WTC11 (cell line): Measurements from ENCODE around the gene PTPN1. TPM values are rescaled to one million over a fixed set of nuclear protein-coding genes. Genes with fewer than 3 reads are reported as not detected.

Experiments
- ATAC-seq: fragments of 200-7000 bp; cut with Tn5 transposase; 2 replicates; pipeline ENCODE4 v1.10.0; 2021; ENCODE audit warnings: mild to moderate bottlenecking, moderate library complexity
- CTCF ChIA-PET: fragments of 300-600 bp; sonication (Branson Sonifier 250); formaldehyde crosslinking; loops from one replicate; lab custom pipeline; 2021; ENCODE audit warnings: antibody characterized with exemption; lab: Charles Lee
- POLR2A ChIA-PET: fragments of 350-600 bp; sonication (Branson Sonifier 250); formaldehyde crosslinking; loops from one replicate; lab custom pipeline; 2021; ENCODE audit warnings: antibody characterized with exemption; lab: Charles Lee
- DNase-seq: peaks from one replicate; pipeline ENCODE4 v3.0.0; 2021; ENCODE audit warnings: low spot score
- H3K27ac Mint-ChIP-seq: 2 replicates; pipeline ENCODE4 v1.8.0; 2021; ENCODE audit warnings: mixed read lengths
- H3K27me3 Mint-ChIP-seq: 2 replicates; pipeline ENCODE4 v1.8.0; 2021; ENCODE audit warnings: low read depth, mild to moderate bottlenecking, moderate library complexity, mixed read lengths
- H3K36me3 Mint-ChIP-seq: 2 replicates; pipeline ENCODE4 v1.8.0; 2021; ENCODE audit warnings: mixed read lengths
- H3K4me1 Mint-ChIP-seq: 2 replicates; pipeline ENCODE4 v1.8.0; 2022; ENCODE audit warnings: mixed read lengths
- H3K4me3 Mint-ChIP-seq: 2 replicates; pipeline ENCODE4 v1.8.0; 2021; ENCODE audit warnings: mild to moderate bottlenecking, moderate library complexity, mixed read lengths
- H3K9me3 Mint-ChIP-seq: 2 replicates; pipeline ENCODE4 v1.8.0; 2021; ENCODE audit warnings: mixed read lengths
- CBFB ChIP-seq: sonication (generic); formaldehyde crosslinking; IDR thresholded peaks from 2 replicates; pipeline ENCODE4 v1.8.1; 2022; ENCODE audit warnings: mild to moderate bottlenecking, low read depth, missing genetic modification reagents
- ELF4 ChIP-seq: sonication (generic); formaldehyde crosslinking; IDR thresholded peaks from 2 replicates; pipeline ENCODE4 v1.8.1; 2022; ENCODE audit warnings: low read depth, mild to moderate bottlenecking, moderate library complexity, missing genetic modification reagents
- GRHL2 ChIP-seq: fragments of 250-450 bp; sonication (Bioruptor Pico); IDR thresholded peaks from 2 replicates; pipeline ENCODE4 v1.8.0; 2022; ENCODE audit warnings: mild to moderate bottlenecking, moderate library complexity; ENCODE audit not compliant: insufficient replicate concordance, severe bottlenecking
- JAZF1 ChIP-seq: fragments of 250-450 bp; sonication (Bioruptor Pico); IDR thresholded peaks from 2 replicates; pipeline ENCODE4 v1.9.0; 2021; ENCODE audit warnings: moderate library complexity, mild to moderate bottlenecking, inconsistent platforms
- MYBL2 ChIP-seq: sonication (generic); formaldehyde crosslinking; IDR thresholded peaks from 2 replicates; pipeline ENCODE4 v1.8.1; 2023; ENCODE audit warnings: mild to moderate bottlenecking, moderate library complexity, missing genetic modification reagents
- NFATC4 ChIP-seq: fragments of 250-450 bp; sonication (Bioruptor Pico); IDR thresholded peaks from 2 replicates; pipeline ENCODE4 v1.9.0; 2021; ENCODE audit warnings: mild to moderate bottlenecking
- NFE2L1 ChIP-seq: sonication (generic); formaldehyde crosslinking; IDR thresholded peaks from 2 replicates; pipeline ENCODE4 v1.8.1; 2023; ENCODE audit warnings: missing genetic modification reagents
- NR1H2 ChIP-seq: sonication (generic); formaldehyde crosslinking; IDR thresholded peaks from 2 replicates; pipeline ENCODE4 v1.9.0; 2021; ENCODE audit warnings: mild to moderate bottlenecking, moderate library complexity, missing genetic modification reagents
- NR3C1 ChIP-seq: sonication (generic); formaldehyde crosslinking; conservative IDR thresholded peaks from 2 replicates; pipeline ENCODE4 v1.8.1; 2023; ENCODE audit warnings: low read depth, mild to moderate bottlenecking, missing genetic modification reagents
- OVOL2 ChIP-seq: fragments of 250-450 bp; sonication (Bioruptor Pico); IDR thresholded peaks from 2 replicates; pipeline ENCODE4 v1.9.0; 2021; ENCODE audit warnings: mild to moderate bottlenecking, borderline replicate concordance
- SOX15 ChIP-seq: fragments of 250-450 bp; sonication (Bioruptor Pico); IDR thresholded peaks from 2 replicates; pipeline ENCODE4 v1.9.0; 2021; ENCODE audit warnings: mild to moderate bottlenecking
- SP1 ChIP-seq: sonication (generic); formaldehyde crosslinking; conservative IDR thresholded peaks from 2 replicates; pipeline ENCODE4 v1.8.1; 2022; ENCODE audit warnings: missing genetic modification reagents
- ZBTB21 ChIP-seq: sonication (generic); formaldehyde crosslinking; IDR thresholded peaks from 2 replicates; pipeline ENCODE4 v1.8.1; 2023; ENCODE audit warnings: mild to moderate bottlenecking, missing genetic modification reagents, borderline replicate concordance
- ZNF121 ChIP-seq: sonication (generic); formaldehyde crosslinking; IDR thresholded peaks from 2 replicates; pipeline ENCODE4 v1.8.0; 2023; ENCODE audit warnings: missing genetic modification reagents
- ZNF219 ChIP-seq: sonication (generic); formaldehyde crosslinking; IDR thresholded peaks from 2 replicates; pipeline ENCODE4 v1.8.0; 2023; ENCODE audit warnings: missing genetic modification reagents, mild to moderate bottlenecking, borderline replicate concordance
- ZNF671 ChIP-seq: fragments of 250-450 bp; sonication (Bioruptor Pico); IDR thresholded peaks from 2 replicates; pipeline ENCODE4 v1.8.0; 2021; ENCODE audit warnings: mild to moderate bottlenecking
- total RNA-seq: library from RNA; stranded (reverse); gene quantifications from 3 replicates; pipeline ENCODE4 v1.2.3, GENCODE V29; 2021
- TF ChIP-seq, protein P1 (sequence below): sonication (generic); formaldehyde crosslinking; IDR thresholded peaks from 2 replicates; pipeline ENCODE4 v1.8.0; 2022; ENCODE audit warnings: mild to moderate bottlenecking, missing genetic modification reagents
- TF ChIP-seq, protein P2 (sequence below): sonication (generic); formaldehyde crosslinking; IDR thresholded peaks from 2 replicates; pipeline ENCODE4 v1.8.0; 2022; ENCODE audit warnings: mild to moderate bottlenecking, missing genetic modification reagents
- TF ChIP-seq, protein P3 (sequence below): sonication (generic); formaldehyde crosslinking; IDR thresholded peaks from 2 replicates; pipeline ENCODE4 v1.8.1; 2023; ENCODE audit warnings: mild to moderate bottlenecking, moderate library complexity, missing genetic modification reagents
- TF ChIP-seq, protein P4 (sequence below): sonication (generic); formaldehyde crosslinking; conservative IDR thresholded peaks from 2 replicates; pipeline ENCODE4 v1.8.1; 2022; ENCODE audit warnings: mild to moderate bottlenecking, missing genetic modification reagents
- TF ChIP-seq, protein P5 (sequence below): fragments of 250-450 bp; sonication (Bioruptor Pico); IDR thresholded peaks from 2 replicates; pipeline ENCODE4 v1.9.0; 2021; ENCODE audit warnings: moderate library complexity, mild to moderate bottlenecking, inconsistent platforms, borderline replicate concordance
- TF ChIP-seq, protein P6 (sequence below): fragments of 250-450 bp; sonication (Bioruptor Pico); IDR thresholded peaks from 2 replicates; pipeline ENCODE4 v1.9.0; 2021; ENCODE audit warnings: mild to moderate bottlenecking
- TF ChIP-seq, protein P7 (sequence below): sonication (generic); formaldehyde crosslinking; IDR thresholded peaks from 2 replicates; pipeline ENCODE4 v1.8.1; 2023; ENCODE audit warnings: mild to moderate bottlenecking, missing genetic modification reagents

Gene PTPN1
- total RNA-seq, 1 experiment from 2014 or later: 29.4 TPM

DNA sequence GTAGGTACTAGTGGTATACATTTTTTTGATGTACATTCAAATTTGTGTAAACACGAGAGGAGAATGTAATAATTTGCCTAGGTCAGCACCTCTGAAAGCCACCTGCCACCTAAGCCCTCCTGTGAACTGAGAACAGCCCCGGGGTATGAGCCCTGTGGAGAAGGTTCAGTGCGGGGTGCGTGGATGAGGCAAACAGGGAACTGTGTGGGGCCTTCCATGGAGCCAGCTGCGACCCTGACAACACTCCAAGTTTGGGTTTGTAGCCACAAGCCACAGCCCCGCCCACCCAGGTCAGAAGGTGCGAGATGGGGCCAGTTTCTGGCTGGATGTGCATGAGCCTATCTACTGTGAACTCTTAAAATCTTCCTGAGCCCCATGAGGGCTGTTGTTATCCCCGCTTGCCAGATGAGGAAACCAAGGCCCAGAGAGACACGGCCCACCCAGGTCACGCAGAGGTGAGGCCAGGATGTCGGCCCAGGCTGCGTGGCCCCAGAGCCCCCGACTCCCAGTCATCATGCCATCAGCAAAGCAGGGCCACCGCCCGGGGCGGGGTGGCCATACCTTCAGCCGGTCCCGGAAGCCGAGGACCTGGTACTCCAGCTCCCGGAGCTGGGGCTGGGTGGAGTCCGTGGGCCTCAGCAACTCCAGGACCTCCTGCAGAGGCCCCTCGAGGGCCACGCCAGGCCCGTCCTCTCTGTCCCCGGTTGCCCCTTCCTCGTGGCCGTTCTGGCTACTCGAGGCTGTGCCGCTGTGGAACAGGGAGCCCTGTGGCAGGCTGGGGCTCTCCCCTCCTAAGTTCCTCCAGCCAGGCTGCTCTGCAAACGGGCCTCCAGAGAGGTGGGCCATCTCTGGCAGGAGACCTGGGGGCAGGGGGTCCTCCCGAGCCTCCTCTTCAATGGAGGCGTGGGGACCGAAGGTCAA, 91.6 kb downstream of the PTPN1 start:
- TF ChIP-seq NR1H2 (CRISPR knock-in tag) (no peak), SP1 (CRISPR knock-in tag) (no peak), JAZF1 (CRISPR knock-in tag) (no peak), ZNF671 (CRISPR knock-in tag) (no peak), ELF4 (CRISPR knock-in tag) (no peak)
- Mint-ChIP-seq H3K9me3 (no peaks in the 10 kb centered on the region), H3K4me3 (no peak overlapping the region), H3K27ac (no peak overlapping the region), H3K4me1 (no peaks in the 10 kb centered on the region), H3K36me3 (no peaks in the 10 kb centered on the region), H3K27me3 (no peaks in the 10 kb centered on the region)
- POLR2A ChIA-PET: no interaction called here
- ATAC-seq (no peak; the same call in 1 of the 2 replicates), DNase-seq (no peak)
- CTCF ChIA-PET: no interaction called here

DNA sequence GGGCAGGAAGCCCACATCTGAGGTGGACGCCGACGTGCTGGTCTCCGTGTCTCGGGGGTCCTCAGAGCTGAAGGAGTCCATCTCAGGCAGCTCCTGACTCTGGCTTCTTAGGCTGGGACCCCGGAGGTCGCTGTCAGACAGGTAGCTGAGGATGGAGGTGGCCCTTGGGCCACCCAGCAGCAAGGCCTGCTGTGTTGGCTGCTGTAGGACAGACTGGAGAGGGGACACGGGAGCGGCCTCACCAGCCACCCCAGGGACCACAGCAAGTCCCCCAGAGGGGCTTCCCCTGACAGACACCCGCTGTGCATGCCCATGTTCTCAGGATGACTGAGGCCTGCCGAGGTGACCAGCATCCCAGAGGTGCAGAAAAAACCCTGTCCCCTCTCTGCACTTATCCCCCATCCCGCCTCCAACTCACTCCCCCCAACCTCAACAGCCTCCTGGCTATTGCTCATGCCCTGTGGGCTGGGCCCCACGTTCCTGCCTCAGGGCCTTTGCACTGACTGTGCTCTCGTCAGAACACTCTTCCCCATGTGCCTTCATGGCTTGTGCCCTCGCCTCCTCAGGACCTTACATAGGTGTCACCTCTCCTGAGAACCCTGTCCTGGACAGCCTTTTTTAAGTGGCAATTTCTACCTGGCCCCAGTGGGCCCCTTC, 92.4 kb downstream of the PTPN1 start:
- Mint-ChIP-seq H3K36me3 (no peaks in the 10 kb centered on the region), H3K27ac (no peak overlapping the region), H3K9me3 (no peaks in the 10 kb centered on the region), H3K4me1 (no peaks in the 10 kb centered on the region), H3K4me3 (no peak overlapping the region), H3K27me3 (no peaks in the 10 kb centered on the region)
- TF ChIP-seq, protein P1, sequence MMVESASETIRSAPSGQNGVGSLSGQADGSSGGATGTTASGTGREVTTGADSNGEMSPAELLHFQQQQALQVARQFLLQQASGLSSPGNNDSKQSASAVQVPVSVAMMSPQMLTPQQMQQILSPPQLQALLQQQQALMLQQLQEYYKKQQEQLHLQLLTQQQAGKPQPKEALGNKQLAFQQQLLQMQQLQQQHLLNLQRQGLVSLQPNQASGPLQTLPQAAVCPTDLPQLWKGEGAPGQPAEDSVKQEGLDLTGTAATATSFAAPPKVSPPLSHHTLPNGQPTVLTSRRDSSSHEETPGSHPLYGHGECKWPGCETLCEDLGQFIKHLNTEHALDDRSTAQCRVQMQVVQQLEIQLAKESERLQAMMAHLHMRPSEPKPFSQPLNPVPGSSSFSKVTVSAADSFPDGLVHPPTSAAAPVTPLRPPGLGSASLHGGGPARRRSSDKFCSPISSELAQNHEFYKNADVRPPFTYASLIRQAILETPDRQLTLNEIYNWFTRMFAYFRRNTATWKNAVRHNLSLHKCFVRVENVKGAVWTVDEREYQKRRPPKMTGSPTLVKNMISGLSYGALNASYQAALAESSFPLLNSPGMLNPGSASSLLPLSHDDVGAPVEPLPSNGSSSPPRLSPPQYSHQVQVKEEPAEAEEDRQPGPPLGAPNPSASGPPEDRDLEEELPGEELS (CRISPR knock-in tag): no peak
- TF ChIP-seq ZNF219 (CRISPR knock-in tag) (no peak), ZNF121 (CRISPR knock-in tag) (no peak), NR3C1 (no peak), CBFB (CRISPR knock-in tag) (no peak), NFATC4 (CRISPR knock-in tag) (no peak), SP1 (CRISPR knock-in tag) (no peak), ELF4 (CRISPR knock-in tag) (no peak), ZBTB21 (no peak), NFE2L1 (no peak), GRHL2 (CRISPR knock-in tag) (no peak), MYBL2 (CRISPR knock-in tag) (no peak), SOX15 (CRISPR knock-in tag) (no peak), OVOL2 (CRISPR knock-in tag) (no peak)
- TF ChIP-seq, protein P2, sequence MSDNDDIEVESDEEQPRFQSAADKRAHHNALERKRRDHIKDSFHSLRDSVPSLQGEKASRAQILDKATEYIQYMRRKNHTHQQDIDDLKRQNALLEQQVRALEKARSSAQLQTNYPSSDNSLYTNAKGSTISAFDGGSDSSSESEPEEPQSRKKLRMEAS (CRISPR knock-in tag): no peak
- TF ChIP-seq, protein P3, sequence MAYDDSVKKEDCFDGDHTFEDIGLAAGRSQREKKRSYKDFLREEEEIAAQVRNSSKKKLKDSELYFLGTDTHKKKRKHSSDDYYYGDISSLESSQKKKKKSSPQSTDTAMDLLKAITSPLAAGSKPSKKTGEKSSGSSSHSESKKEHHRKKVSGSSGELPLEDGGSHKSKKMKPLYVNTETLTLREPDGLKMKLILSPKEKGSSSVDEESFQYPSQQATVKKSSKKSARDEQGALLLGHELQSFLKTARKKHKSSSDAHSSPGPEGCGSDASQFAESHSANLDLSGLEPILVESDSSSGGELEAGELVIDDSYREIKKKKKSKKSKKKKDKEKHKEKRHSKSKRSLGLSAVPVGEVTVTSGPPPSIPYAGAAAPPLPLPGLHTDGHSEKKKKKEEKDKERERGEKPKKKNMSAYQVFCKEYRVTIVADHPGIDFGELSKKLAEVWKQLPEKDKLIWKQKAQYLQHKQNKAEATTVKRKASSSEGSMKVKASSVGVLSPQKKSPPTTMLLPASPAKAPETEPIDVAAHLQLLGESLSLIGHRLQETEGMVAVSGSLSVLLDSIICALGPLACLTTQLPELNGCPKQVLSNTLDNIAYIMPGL (CRISPR knock-in tag): no peak
- TF ChIP-seq, protein P4, sequence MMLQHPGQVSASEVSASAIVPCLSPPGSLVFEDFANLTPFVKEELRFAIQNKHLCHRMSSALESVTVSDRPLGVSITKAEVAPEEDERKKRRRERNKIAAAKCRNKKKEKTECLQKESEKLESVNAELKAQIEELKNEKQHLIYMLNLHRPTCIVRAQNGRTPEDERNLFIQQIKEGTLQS (CRISPR knock-in tag): no peak
- TF ChIP-seq, protein P5, sequence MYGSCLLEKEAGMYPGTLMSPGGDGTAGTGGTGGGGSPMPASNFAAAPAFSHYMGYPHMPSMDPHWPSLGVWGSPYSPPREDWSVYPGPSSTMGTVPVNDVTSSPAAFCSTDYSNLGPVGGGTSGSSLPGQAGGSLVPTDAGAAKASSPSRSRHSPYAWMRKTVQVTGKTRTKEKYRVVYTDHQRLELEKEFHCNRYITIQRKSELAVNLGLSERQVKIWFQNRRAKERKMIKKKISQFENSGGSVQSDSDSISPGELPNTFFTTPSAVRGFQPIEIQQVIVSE (CRISPR knock-in tag): no peak
- TF ChIP-seq, protein P6, sequence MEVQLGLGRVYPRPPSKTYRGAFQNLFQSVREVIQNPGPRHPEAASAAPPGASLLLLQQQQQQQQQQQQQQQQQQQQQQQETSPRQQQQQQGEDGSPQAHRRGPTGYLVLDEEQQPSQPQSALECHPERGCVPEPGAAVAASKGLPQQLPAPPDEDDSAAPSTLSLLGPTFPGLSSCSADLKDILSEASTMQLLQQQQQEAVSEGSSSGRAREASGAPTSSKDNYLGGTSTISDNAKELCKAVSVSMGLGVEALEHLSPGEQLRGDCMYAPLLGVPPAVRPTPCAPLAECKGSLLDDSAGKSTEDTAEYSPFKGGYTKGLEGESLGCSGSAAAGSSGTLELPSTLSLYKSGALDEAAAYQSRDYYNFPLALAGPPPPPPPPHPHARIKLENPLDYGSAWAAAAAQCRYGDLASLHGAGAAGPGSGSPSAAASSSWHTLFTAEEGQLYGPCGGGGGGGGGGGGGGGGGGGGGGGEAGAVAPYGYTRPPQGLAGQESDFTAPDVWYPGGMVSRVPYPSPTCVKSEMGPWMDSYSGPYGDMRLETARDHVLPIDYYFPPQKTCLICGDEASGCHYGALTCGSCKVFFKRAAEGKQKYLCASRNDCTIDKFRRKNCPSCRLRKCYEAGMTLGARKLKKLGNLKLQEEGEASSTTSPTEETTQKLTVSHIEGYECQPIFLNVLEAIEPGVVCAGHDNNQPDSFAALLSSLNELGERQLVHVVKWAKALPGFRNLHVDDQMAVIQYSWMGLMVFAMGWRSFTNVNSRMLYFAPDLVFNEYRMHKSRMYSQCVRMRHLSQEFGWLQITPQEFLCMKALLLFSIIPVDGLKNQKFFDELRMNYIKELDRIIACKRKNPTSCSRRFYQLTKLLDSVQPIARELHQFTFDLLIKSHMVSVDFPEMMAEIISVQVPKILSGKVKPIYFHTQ (CRISPR knock-in tag): no peak
- TF ChIP-seq, protein P7, sequence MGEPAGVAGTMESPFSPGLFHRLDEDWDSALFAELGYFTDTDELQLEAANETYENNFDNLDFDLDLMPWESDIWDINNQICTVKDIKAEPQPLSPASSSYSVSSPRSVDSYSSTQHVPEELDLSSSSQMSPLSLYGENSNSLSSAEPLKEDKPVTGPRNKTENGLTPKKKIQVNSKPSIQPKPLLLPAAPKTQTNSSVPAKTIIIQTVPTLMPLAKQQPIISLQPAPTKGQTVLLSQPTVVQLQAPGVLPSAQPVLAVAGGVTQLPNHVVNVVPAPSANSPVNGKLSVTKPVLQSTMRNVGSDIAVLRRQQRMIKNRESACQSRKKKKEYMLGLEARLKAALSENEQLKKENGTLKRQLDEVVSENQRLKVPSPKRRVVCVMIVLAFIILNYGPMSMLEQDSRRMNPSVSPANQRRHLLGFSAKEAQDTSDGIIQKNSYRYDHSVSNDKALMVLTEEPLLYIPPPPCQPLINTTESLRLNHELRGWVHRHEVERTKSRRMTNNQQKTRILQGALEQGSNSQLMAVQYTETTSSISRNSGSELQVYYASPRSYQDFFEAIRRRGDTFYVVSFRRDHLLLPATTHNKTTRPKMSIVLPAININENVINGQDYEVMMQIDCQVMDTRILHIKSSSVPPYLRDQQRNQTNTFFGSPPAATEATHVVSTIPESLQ (CRISPR knock-in tag): no peak
- DNase-seq (no peak), ATAC-seq (no peak)
- ChIA-PET POLR2A (no interaction called here), CTCF (interaction anchor here (0.5 kb wide), 1 partner anchor 9 kb away, joined by 3 read pairs; no protein-coding TSS in a partner anchor)
